HG03159 (cell line): Measurements from ENCODE around the gene TEX19.

ENCODE experiments used
- ATAC-seq: cut with Tn5 transposase; IDR thresholded peaks from one replicate; pipeline ENCODE4 v1.9.1; 2021; ENCODE audit warnings: mild to moderate bottlenecking, moderate library complexity; ENCODE audit not compliant: unreplicated experiment

Gene TEX19

GRCh38 chr17:82320956-82321927 is 37.8 kb upstream of the TEX19 start:
- no peak for ATAC-seq

GRCh38 chr17:82321947-82322466 is 37.0 kb upstream of the TEX19 start:
- ATAC-seq = no peak

GRCh38 chr17:82322526-82323453 is 36.3 kb upstream of the TEX19 start:
- ATAC-seq = no peak

GRCh38 chr17:82323514-82324234 is 35.4 kb upstream of the TEX19 start:
- no peak for ATAC-seq

- ATAC-seq = no peak
Measured at GRCh38 chr17:82324566-82325285, 34.3 kb upstream of the TEX19 start.

GRCh38 chr17:82325286-82326180 is 33.5 kb upstream of the TEX19 start:
- no peak for ATAC-seq

- ATAC-seq = no peak
Measured at GRCh38 chr17:82327289-82327688, 31.8 kb upstream of the TEX19 start.

GRCh38 chr17:82327757-82328140 is 31.3 kb upstream of the TEX19 start:
- ATAC-seq = no peak

GRCh38 chr17:82328141-82328993 is 30.7 kb upstream of the TEX19 start:
- no peak for ATAC-seq

- ATAC-seq = no peak
Measured at GRCh38 chr17:82328994-82329507, 30.0 kb upstream of the TEX19 start.

GRCh38 chr17:82329683-82330321 is 29.2 kb upstream of the TEX19 start:
- ATAC-seq = no peak

- no peak for ATAC-seq
Measured at GRCh38 chr17:82330322-82331239, 28.5 kb upstream of the TEX19 start.

- ATAC-seq = no peak
Measured at GRCh38 chr17:82331345-82331939, 27.6 kb upstream of the TEX19 start.

GRCh38 chr17:82332669-82333278 is 26.3 kb upstream of the TEX19 start:
- no peak for ATAC-seq
